ENCODE results near the gene ITGA8. TPM values are rescaled to one million over a fixed set of nuclear protein-coding genes. Genes with fewer than 3 reads are reported as not detected.

Gene ITGA8
- total and polyA plus RNA-seq, 2 of the 4 experiments (the other 2 are of a cell fraction): under 0.01 to 0.02 TPM

DNA sequence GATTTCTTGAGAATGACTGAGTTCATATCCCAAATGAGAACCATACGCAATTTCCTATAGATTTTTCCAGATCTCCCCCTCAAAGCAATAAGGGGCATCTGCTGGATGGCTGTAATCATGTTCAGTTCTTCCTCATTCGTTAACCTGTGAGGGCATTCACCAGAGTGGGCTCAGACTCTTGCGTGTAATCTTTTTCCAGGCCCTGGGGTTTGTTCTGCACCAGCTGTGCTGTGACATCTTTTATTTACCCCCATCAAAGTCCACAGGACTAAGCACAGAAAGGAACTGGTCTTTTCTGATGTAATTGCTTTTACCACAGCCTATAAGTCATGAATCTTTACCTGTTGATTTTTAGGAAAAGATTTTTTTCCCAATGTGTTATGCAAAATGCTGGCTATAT lies 27.9 kb upstream of the ITGA8 start:
- no peaks in the 10 kb centered on the region for H4K20me1 ChIP-seq (ENCODE audit: insufficient read depth, low read length)
- H2BK120ac ChIP-seq (ENCODE audit: low read depth, low read length): no peak overlapping the region
- no peaks in the 10 kb centered on the region for H3K36me3 ChIP-seq (ENCODE audit: control insufficient read depth, insufficient read depth, low read length)
- no peak overlapping the region for H3K4ac ChIP-seq (ENCODE audit: low read depth, low read length)
- no peak overlapping the region for H3K23ac ChIP-seq (ENCODE audit: low read depth, low read length)
- DNase-seq: no peak
- intact Hi-C loops (cut with micrococcal nuclease) (no loop called here), in situ Hi-C loops (cut with MboI; ENCODE audit: low sequenced_read_pairs) (no loop called here), dilution Hi-C loops (cut with HindIII; ENCODE audit: low sequenced_read_pairs, unreplicated experiment) (no loop called here)
- peaks cover 17% of the 10 kb centered on the region for H3K27me3 ChIP-seq (ENCODE audit: control insufficient read depth, insufficient read depth, low read length)
- no peak overlapping the region for H3K9ac ChIP-seq (ENCODE audit: low read depth, low read length)
- ChIA-PET CTCF (no interaction called here), POLR2A (ENCODE audit: unreplicated experiment) (no interaction called here)
- no peak for ATAC-seq (ENCODE audit: low read depth)
- H4K91ac ChIP-seq (ENCODE audit: insufficient read depth, low read depth, low read length): no peak overlapping the region
- no peak overlapping the region for H3K4me2 ChIP-seq (ENCODE audit: low read depth, low read length)
- no CpG with 5 or more reads among the region's 3 CpGs for WGBS, 2 experiments (ENCODE audit: extremely low coverage in 2 of 2, insufficient read length in 1 of 2)
- H2AFZ ChIP-seq (replicated peaks; ENCODE audit: low read length, poor library complexity): no peak overlapping the region
- H3K56ac ChIP-seq (ENCODE audit: extremely low read depth, insufficient read depth, low read length): no peak overlapping the region
- H3K4me3 ChIP-seq (ENCODE audit: insufficient read depth, low read depth, low read length): no peak overlapping the region
- BruUV-seq (replicated peaks): no TSS peak
- H3K79me1 ChIP-seq (ENCODE audit: low read depth in 1 of 2, low read length in 2 of 2): no peaks in the 10 kb centered on the region
- no peak overlapping the region for H2BK15ac ChIP-seq (ENCODE audit: low read depth, low read length)
- no peak overlapping the region for H4K8ac ChIP-seq (ENCODE audit: low read depth in 2 of 2, low read length in 2 of 2)
- H3K9me3 ChIP-seq (ENCODE audit: control insufficient read depth, insufficient read depth, low read length): no peaks in the 10 kb centered on the region
- no peak overlapping the region for H3K14ac ChIP-seq (replicated peaks; ENCODE audit: low read depth, low read length)
- no peak for TF ChIP-seq SMC3 (IDR thresholded peaks at IDR 0.05; ENCODE audit: low read depth, low read length)
- no peak for TF ChIP-seq FOS (IDR thresholded peaks at IDR 0.05; ENCODE audit: low read depth, low read length)
- TF ChIP-seq CEBPB (IDR thresholded peaks at IDR 0.05; ENCODE audit: low read depth, low read length): no peak
- TF ChIP-seq ELK1 (IDR thresholded peaks at IDR 0.05; ENCODE audit: borderline replicate concordance, low read depth, low read length): no peak
- no peak for TF ChIP-seq CHD1 (IDR thresholded peaks at IDR 0.05; ENCODE audit: low read depth, low read length)
- TF ChIP-seq MAFK (IDR thresholded peaks at IDR 0.05; ENCODE audit: low read depth, low read length): no peak
- TF ChIP-seq CTCF (conservative IDR thresholded peaks at IDR 0.05; ENCODE audit: low read depth, low read length): no peak
- TF ChIP-seq MAZ (IDR thresholded peaks at IDR 0.05; ENCODE audit: borderline replicate concordance, low read depth, low read length): no peak
- TF ChIP-seq BHLHE40 (IDR thresholded peaks at IDR 0.05; ENCODE audit: low read depth, low read length): no peak
- TF ChIP-seq, protein P1, sequence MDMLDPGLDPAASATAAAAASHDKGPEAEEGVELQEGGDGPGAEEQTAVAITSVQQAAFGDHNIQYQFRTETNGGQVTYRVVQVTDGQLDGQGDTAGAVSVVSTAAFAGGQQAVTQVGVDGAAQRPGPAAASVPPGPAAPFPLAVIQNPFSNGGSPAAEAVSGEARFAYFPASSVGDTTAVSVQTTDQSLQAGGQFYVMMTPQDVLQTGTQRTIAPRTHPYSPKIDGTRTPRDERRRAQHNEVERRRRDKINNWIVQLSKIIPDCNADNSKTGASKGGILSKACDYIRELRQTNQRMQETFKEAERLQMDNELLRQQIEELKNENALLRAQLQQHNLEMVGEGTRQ (IDR thresholded peaks at IDR 0.05; ENCODE audit: low read depth, low read length): no peak
- TF ChIP-seq RAD21 (IDR thresholded peaks at IDR 0.05; ENCODE audit: low read length): no peak
- no peak for TF ChIP-seq RFX5 (IDR thresholded peaks at IDR 0.05; ENCODE audit: low read depth, low read length)
- TF ChIP-seq MXI1 (IDR thresholded peaks at IDR 0.05; ENCODE audit: borderline replicate concordance, low read depth, low read length): no peak
- TF ChIP-seq RCOR1 (IDR thresholded peaks at IDR 0.05; ENCODE audit: insufficient replicate concordance, low read length): no peak
- TF ChIP-seq NFE2L2 (IDR thresholded peaks at IDR 0.05; ENCODE audit: low read depth, low read length): no peak
- no peak overlapping the region for H3K27ac ChIP-seq (ENCODE audit: insufficient read depth, low read length)
- no peak overlapping the region for H2BK20ac ChIP-seq (ENCODE audit: low read depth, low read length)
- no peak overlapping the region for H2AK5ac ChIP-seq (ENCODE audit: low read depth, low read length)
- no peaks in the 10 kb centered on the region for H3K4me1 ChIP-seq (ENCODE audit: control insufficient read depth, insufficient read depth, low read length)
- no peak overlapping the region for H2AK9ac ChIP-seq (replicated peaks; ENCODE audit: low read depth, low read length, poor library complexity)
- H3K18ac ChIP-seq (ENCODE audit: low read depth, low read length): no peak overlapping the region
- H2BK5ac ChIP-seq (ENCODE audit: low read depth, low read length, poor library complexity, severe bottlenecking): no peak overlapping the region
- H3K9me1 ChIP-seq (ENCODE audit: insufficient read depth, low read length): no peaks in the 10 kb centered on the region
- H4K5ac ChIP-seq (ENCODE audit: low read depth, low read length): no peak overlapping the region
